ENCODE results near the gene ZBTB9.

The ZBTB9 gene

GRCh38 chr6:33410711-33411631 is 43.4 kb upstream of the ZBTB9 start, which contains the start of gene PHF1:
PHF1 (plus strand) TSS chr6:33411014; CDS start chr6:33412264, 1,250 bp downstream.
- Histone ChIP-seq H3K4me2 (ENCODE audit: low read length) (peak within 1 kb of the TSS; percentile 79), H3K27ac (ENCODE audit: low read depth, low read length, poor library complexity, severe bottlenecking) (peak within 1 kb of the TSS; percentile 83), H3K27me3 (ENCODE audit: insufficient read depth, low read length) (no peaks in the 10 kb centered on the region), H3K4me1 (ENCODE audit: insufficient read depth, low read length, severe bottlenecking) (peaks cover 40% of the 10 kb centered on the region), H3K9me2 (ENCODE audit: low read depth, low read length) (no peaks in the 10 kb centered on the region), H3F3A (ENCODE audit: insufficient read depth, low read length) (peaks cover 10% of the 10 kb centered on the region; the same call in 1 of the 2 replicates), H2AFZ (ENCODE audit: low read length) (no peak within 1 kb of the TSS), H3K9ac (ENCODE audit: low read length) (peak within 1 kb of the TSS; percentile 84), H3K9me3 (ENCODE audit: low read length) (no peaks in the 10 kb centered on the region), H3K79me2 (ENCODE audit: insufficient read depth, low read length) (no peaks in the 10 kb centered on the region), H3K4me3 (ENCODE audit: low read depth, low read length, poor library complexity, severe bottlenecking) (peak within 1 kb of the TSS; percentile 87), H4K20me1 (ENCODE audit: insufficient read depth, low read length) (no peaks in the 10 kb centered on the region), H3K36me3 (ENCODE audit: insufficient read depth, low read length) (peaks cover 36% of the 10 kb centered on the region)
- TF ChIP-seq, protein P1, sequence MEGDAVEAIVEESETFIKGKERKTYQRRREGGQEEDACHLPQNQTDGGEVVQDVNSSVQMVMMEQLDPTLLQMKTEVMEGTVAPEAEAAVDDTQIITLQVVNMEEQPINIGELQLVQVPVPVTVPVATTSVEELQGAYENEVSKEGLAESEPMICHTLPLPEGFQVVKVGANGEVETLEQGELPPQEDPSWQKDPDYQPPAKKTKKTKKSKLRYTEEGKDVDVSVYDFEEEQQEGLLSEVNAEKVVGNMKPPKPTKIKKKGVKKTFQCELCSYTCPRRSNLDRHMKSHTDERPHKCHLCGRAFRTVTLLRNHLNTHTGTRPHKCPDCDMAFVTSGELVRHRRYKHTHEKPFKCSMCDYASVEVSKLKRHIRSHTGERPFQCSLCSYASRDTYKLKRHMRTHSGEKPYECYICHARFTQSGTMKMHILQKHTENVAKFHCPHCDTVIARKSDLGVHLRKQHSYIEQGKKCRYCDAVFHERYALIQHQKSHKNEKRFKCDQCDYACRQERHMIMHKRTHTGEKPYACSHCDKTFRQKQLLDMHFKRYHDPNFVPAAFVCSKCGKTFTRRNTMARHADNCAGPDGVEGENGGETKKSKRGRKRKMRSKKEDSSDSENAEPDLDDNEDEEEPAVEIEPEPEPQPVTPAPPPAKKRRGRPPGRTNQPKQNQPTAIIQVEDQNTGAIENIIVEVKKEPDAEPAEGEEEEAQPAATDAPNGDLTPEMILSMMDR (IDR thresholded peaks at IDR 0.05; ENCODE audit: low read length): peak; percentile 13; the same call in 1 of the 2 replicates
- no peak for TF ChIP-seq EZH2 (IDR thresholded peaks at IDR 0.05; ENCODE audit: borderline replicate concordance, low read length)

GRCh38 chr6:33411632-33412005 is 42.8 kb upstream of the ZBTB9 start:
- H3K27me3 ChIP-seq (ENCODE audit: insufficient read depth, low read length): no peaks in the 10 kb centered on the region
- peak overlapping the region; percentile 87 for H3K4me3 ChIP-seq (ENCODE audit: low read depth, low read length, poor library complexity, severe bottlenecking)
- no peaks in the 10 kb centered on the region for H4K20me1 ChIP-seq (ENCODE audit: insufficient read depth, low read length)
- no peak overlapping the region for H2AFZ ChIP-seq (ENCODE audit: low read length)
- H3K4me2 ChIP-seq (ENCODE audit: low read length): peak overlapping the region; percentile 78
- H3K27ac ChIP-seq (ENCODE audit: low read depth, low read length, poor library complexity, severe bottlenecking): peak overlapping the region; percentile 28
- peaks cover 10% of the 10 kb centered on the region; the same call in 1 of the 2 replicates for H3F3A ChIP-seq (ENCODE audit: insufficient read depth, low read length)
- no peaks in the 10 kb centered on the region for H3K79me2 ChIP-seq (ENCODE audit: insufficient read depth, low read length)
- H3K9me3 ChIP-seq (ENCODE audit: low read length): no peaks in the 10 kb centered on the region
- TF ChIP-seq, protein P1 (IDR thresholded peaks at IDR 0.05; ENCODE audit: low read length): no peak
- no peak for TF ChIP-seq EZH2 (IDR thresholded peaks at IDR 0.05; ENCODE audit: borderline replicate concordance, low read length)
- peaks cover 29% of the 10 kb centered on the region for H3K36me3 ChIP-seq (ENCODE audit: insufficient read depth, low read length)
- peak overlapping the region; percentile 84 for H3K9ac ChIP-seq (ENCODE audit: low read length)
- H3K4me1 ChIP-seq (ENCODE audit: insufficient read depth, low read length, severe bottlenecking): peaks cover 46% of the 10 kb centered on the region
- no peaks in the 10 kb centered on the region for H3K9me2 ChIP-seq (ENCODE audit: low read depth, low read length)

GRCh38 chr6:33412140-33413009 is 42.0 kb upstream of the ZBTB9 start:
- H3K9me3 ChIP-seq (ENCODE audit: low read length): no peaks in the 10 kb centered on the region
- 0 out of 2 replicates have a peak, but pooled peaks cover 4% of the 10 kb centered on the region for H3K79me2 ChIP-seq (ENCODE audit: insufficient read depth, low read length)
- H3K27ac ChIP-seq (ENCODE audit: low read depth, low read length, poor library complexity, severe bottlenecking): peak overlapping the region; percentile 21
- no peak overlapping the region for H3K9ac ChIP-seq (ENCODE audit: low read length)
- peaks cover 54% of the 10 kb centered on the region for H3K4me1 ChIP-seq (ENCODE audit: insufficient read depth, low read length, severe bottlenecking)
- H3K9me2 ChIP-seq (ENCODE audit: low read depth, low read length): no peaks in the 10 kb centered on the region
- peaks cover 10% of the 10 kb centered on the region; the same call in 1 of the 2 replicates for H3F3A ChIP-seq (ENCODE audit: insufficient read depth, low read length)
- no peak overlapping the region for H3K4me3 ChIP-seq (ENCODE audit: low read depth, low read length, poor library complexity, severe bottlenecking)
- no peaks in the 10 kb centered on the region for H3K27me3 ChIP-seq (ENCODE audit: insufficient read depth, low read length)
- peaks cover 22% of the 10 kb centered on the region for H3K36me3 ChIP-seq (ENCODE audit: insufficient read depth, low read length)
- no peak for TF ChIP-seq EZH2 (IDR thresholded peaks at IDR 0.05; ENCODE audit: borderline replicate concordance, low read length)
- TF ChIP-seq, protein P1 (IDR thresholded peaks at IDR 0.05; ENCODE audit: low read length): no peak
- H4K20me1 ChIP-seq (ENCODE audit: insufficient read depth, low read length): no peaks in the 10 kb centered on the region
- H2AFZ ChIP-seq (ENCODE audit: low read length): no peak overlapping the region
- H3K4me2 ChIP-seq (ENCODE audit: low read length): no peak overlapping the region

Measured in OCI-LY1 (cell line).